Left ventricle myocardium inferior (tissue), 1 donor: ENCODE data around the gene LRRC1. TPM values are rescaled to one million over a fixed set of nuclear protein-coding genes. Genes with fewer than 3 reads are reported as not detected.

Experiments used
- DNase-seq: peaks from one replicate; pipeline ENCODE4 v3.0.0-alpha.2; 2020
- H3K27ac ChIP-seq: fragments of 200-600 bp; replicated peaks from 2 replicates; pipeline ENCODE4 v1.8.0; 2021
- H3K27me3 ChIP-seq: fragments of 200-600 bp; 2 replicates; pipeline ENCODE4 v1.8.0; 2021; ENCODE audit warnings: low read depth
- H3K36me3 ChIP-seq: fragments of 200-600 bp; 2 replicates; pipeline ENCODE4 v1.8.0; 2021
- H3K4me1 ChIP-seq: fragments of 200-600 bp; 2 replicates; pipeline ENCODE4 v1.8.0; 2021
- H3K4me3 ChIP-seq: fragments of 200-600 bp; 2 replicates; pipeline ENCODE4 v1.8.0; 2021; ENCODE audit warnings: mild to moderate bottlenecking, moderate library complexity
- H3K9me3 ChIP-seq: fragments of 200-600 bp; replicated peaks from 2 replicates; pipeline ENCODE4 v1.8.0; 2021
- intact Hi-C: fragments of 100-400 bp; cut with micrococcal nuclease; formaldehyde crosslinking; loops from one replicate; pipeline ENCODE4 v1.11.0; 2022
- total RNA-seq: library from RNA; stranded (reverse); fragmentation: NEBNext Ultra II Directional; extraction: Animal tissue kit (Norgen Biotek cat#: 25700); gene quantifications from one replicate; pipeline ENCODE4 v1.2.1, GENCODE V29; 2021
- TF ChIP-seq, protein P1 (sequence below): fragments of 200-600 bp; IDR thresholded peaks from 2 replicates; pipeline ENCODE4 v1.8.0; 2021; ENCODE audit warnings: antibody characterized with exemption, mild to moderate bottlenecking, borderline replicate concordance
- donor health status: DM: no; HTN: yes; CAD: no; lungs with severe emphysema.

Gene LRRC1
- total RNA-seq, 1 donor from 2014 or later = 2.7 TPM

GRCh38 chr6:53915026-53915691, 120.4 kb downstream of the LRRC1 start:
- no peak for DNase-seq
- Histone ChIP-seq H3K9me3 (no peaks in the 10 kb centered on the region), H3K4me1 (peaks cover 6% of the 10 kb centered on the region), H3K27me3 (no peaks in the 10 kb centered on the region), H3K36me3 (no peaks in the 10 kb centered on the region), H3K27ac (no peak overlapping the region), H3K4me3 (no peak overlapping the region)
- TF ChIP-seq, protein P1, sequence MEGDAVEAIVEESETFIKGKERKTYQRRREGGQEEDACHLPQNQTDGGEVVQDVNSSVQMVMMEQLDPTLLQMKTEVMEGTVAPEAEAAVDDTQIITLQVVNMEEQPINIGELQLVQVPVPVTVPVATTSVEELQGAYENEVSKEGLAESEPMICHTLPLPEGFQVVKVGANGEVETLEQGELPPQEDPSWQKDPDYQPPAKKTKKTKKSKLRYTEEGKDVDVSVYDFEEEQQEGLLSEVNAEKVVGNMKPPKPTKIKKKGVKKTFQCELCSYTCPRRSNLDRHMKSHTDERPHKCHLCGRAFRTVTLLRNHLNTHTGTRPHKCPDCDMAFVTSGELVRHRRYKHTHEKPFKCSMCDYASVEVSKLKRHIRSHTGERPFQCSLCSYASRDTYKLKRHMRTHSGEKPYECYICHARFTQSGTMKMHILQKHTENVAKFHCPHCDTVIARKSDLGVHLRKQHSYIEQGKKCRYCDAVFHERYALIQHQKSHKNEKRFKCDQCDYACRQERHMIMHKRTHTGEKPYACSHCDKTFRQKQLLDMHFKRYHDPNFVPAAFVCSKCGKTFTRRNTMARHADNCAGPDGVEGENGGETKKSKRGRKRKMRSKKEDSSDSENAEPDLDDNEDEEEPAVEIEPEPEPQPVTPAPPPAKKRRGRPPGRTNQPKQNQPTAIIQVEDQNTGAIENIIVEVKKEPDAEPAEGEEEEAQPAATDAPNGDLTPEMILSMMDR = no peak
- intact Hi-C loops = no loop called here

GRCh38 chr6:53916804-53917463, 122.1 kb downstream of the LRRC1 start:
- DNase-seq = no peak
- intact Hi-C loops = no loop called here
- TF ChIP-seq, protein P1 = no peak
- Histone ChIP-seq H3K36me3 (no peaks in the 10 kb centered on the region), H3K4me3 (no peak overlapping the region), H3K27ac (no peak overlapping the region), H3K9me3 (no peaks in the 10 kb centered on the region), H3K27me3 (no peaks in the 10 kb centered on the region), H3K4me1 (no peaks in the 10 kb centered on the region)

GRCh38 chr6:53917464-53917842, 122.6 kb downstream of the LRRC1 start:
- TF ChIP-seq, protein P1 = no peak
- no peaks in the 10 kb centered on the region for H3K27me3 ChIP-seq

GRCh38 chr6:53918854-53919510, 124.2 kb downstream of the LRRC1 start:
- Histone ChIP-seq H3K4me1 (no peaks in the 10 kb centered on the region), H3K36me3 (no peaks in the 10 kb centered on the region), H3K27ac (no peak overlapping the region), H3K9me3 (no peaks in the 10 kb centered on the region), H3K4me3 (no peak overlapping the region), H3K27me3 (no peaks in the 10 kb centered on the region)
- TF ChIP-seq, protein P1 = no peak
- intact Hi-C loops = no loop called here
- DNase-seq = no peak

More at GRCh38 chr6:53917464-53917842, 122.6 kb downstream of the LRRC1 start:
- intact Hi-C loops = no loop called here
- Histone ChIP-seq H3K4me3 (no peak overlapping the region), H3K27ac (no peak overlapping the region), H3K36me3 (no peaks in the 10 kb centered on the region), H3K4me1 (no peaks in the 10 kb centered on the region), H3K9me3 (no peaks in the 10 kb centered on the region)
- DNase-seq = no peak

DNA sequence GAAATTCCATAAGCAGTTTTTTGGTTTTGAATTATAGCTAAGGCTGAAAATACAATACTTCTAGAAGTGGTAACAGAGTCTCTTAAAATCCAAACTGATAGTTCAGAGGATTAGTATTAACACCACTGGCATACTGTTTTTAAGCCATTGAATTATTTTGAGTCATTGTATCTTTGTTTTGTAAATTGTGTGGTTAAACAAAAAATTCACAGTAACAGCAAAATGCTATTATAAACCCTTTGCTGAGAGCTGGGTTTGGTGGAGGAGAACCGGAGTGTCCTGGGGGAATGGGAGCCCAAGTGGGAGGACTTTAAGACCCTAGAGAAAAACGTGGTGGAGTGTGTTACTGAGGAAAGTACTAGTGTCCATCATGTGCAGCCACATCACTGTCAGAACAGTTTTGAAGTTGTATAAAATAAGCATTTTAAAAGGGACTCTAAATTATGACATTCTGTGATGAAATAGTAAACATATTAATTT, 125.1 kb downstream of the LRRC1 start:
- Histone ChIP-seq H3K27ac (no peak overlapping the region), H3K4me1 (no peaks in the 10 kb centered on the region), H3K4me3 (no peak overlapping the region), H3K27me3 (no peaks in the 10 kb centered on the region), H3K9me3 (no peaks in the 10 kb centered on the region), H3K36me3 (no peaks in the 10 kb centered on the region)
- intact Hi-C loops = loop anchor here (10.0 kb wide), 1 partner anchor 125 kb away; the partner anchor contains the start of gene LRRC1
- DNase-seq = no peak
- TF ChIP-seq, protein P1 = no peak
